Measurements from ENCODE around the gene VPS39.

The VPS39 gene

GRCh38 chr15:42128476-42128875, 79.6 kb downstream of the VPS39 start:
- DNase-seq = no peak

GRCh38 chr15:42123546-42123945, 84.6 kb downstream of the VPS39 start:
- no peak for DNase-seq

GRCh38 chr15:42121682-42122081, 86.4 kb downstream of the VPS39 start:
- no peak for DNase-seq

GRCh38 chr15:42121021-42121420, 87.1 kb downstream of the VPS39 start:
- DNase-seq = no peak

- no peak for DNase-seq
Observed at GRCh38 chr15:42120285-42120684, 87.8 kb downstream of the VPS39 start.

GRCh38 chr15:42119446-42119760, 88.7 kb downstream of the VPS39 start:
- DNase-seq = no peak

- no peak for DNase-seq
Observed at GRCh38 chr15:42118650-42119445, 89.3 kb downstream of the VPS39 start.

- DNase-seq = no peak
Observed at GRCh38 chr15:42111924-42112323, 96.2 kb downstream of the VPS39 start.

GRCh38 chr15:42110367-42110766, 97.7 kb downstream of the VPS39 start:
- DNase-seq = no peak

GRCh38 chr15:42108806-42109205, 99.3 kb downstream of the VPS39 start:
- no peak for DNase-seq

Measured in EL (cell line).